HFF-Myc (cell line): ENCODE data around the gene ACTR10.

ENCODE experiments used
- DNase-seq: peaks from one replicate; pipeline ENCODE4 v3.0.0-alpha.2; 2011; ENCODE audit warnings: low read depth; ENCODE audit errors: extremely low read depth
- H3K4me3 ChIP-seq: replicated peaks from 2 replicates; pipeline ENCODE4 v1.5.1; 2011; ENCODE audit warnings: low read depth, mild to moderate bottlenecking, control low read depth, low read length
- CTCF ChIP-seq: IDR thresholded peaks from 2 replicates; pipeline ENCODE4 v1.5.1; 2012; ENCODE audit warnings: mild to moderate bottlenecking, low read depth, low read length, control low read depth; ENCODE audit errors: missing control alignments

ACTR10 gene

GRCh38 chr14:58280954-58281787 is 81.2 kb downstream of the ACTR10 start:
- TF ChIP-seq CTCF, result no peak
- DNase-seq, result peak; percentile 81
- no peak overlapping the region for H3K4me3 ChIP-seq

- TF ChIP-seq CTCF, result no peak
- H3K4me3 ChIP-seq, result no peak overlapping the region
- no peak for DNase-seq
These were observed 82.0 kb downstream of the ACTR10 start for GRCh38 chr14:58281969-58282368.

GRCh38 chr14:58282925-58283593 is 83.1 kb downstream of the ACTR10 start:
- TF ChIP-seq CTCF, result no peak
- no peak for DNase-seq
- H3K4me3 ChIP-seq, result no peak overlapping the region

GRCh38 chr14:58283730-58284129 is 83.8 kb downstream of the ACTR10 start:
- no peak overlapping the region for H3K4me3 ChIP-seq
- no peak for TF ChIP-seq CTCF
- DNase-seq, result no peak

GRCh38 chr14:58285132-58285531 is 85.2 kb downstream of the ACTR10 start:
- no peak overlapping the region for H3K4me3 ChIP-seq
- no peak for DNase-seq
- no peak for TF ChIP-seq CTCF
